Breast epithelium (tissue), 4 donors: ENCODE measurements around the gene SLC37A4. TPM values are rescaled to one million over a fixed set of nuclear protein-coding genes. Genes with fewer than 3 reads are reported as not detected.
"Not testable (repeated sequence)": the region's sequence is repeated elsewhere in the genome, so short reads cannot be mapped to it uniquely, and the experiment has no call there.

Experiments used
- DNase-seq, 2 donors: peaks; one replicate each; pipeline ENCODE4 v3.0.0-alpha.2; 2019; ENCODE audit warnings: low spot score in 2 of 2
- H3K27ac ChIP-seq, 2 donors: fragments of 200-600 bp; sonication (generic) in 1 of 2; one replicate each; pipeline ENCODE4 v1.5.1; 2016 to 2019; ENCODE audit warnings: mild to moderate bottlenecking in 1 of 2
- H3K27me3 ChIP-seq, 2 donors: fragments of 200-600 bp; sonication (generic) in 1 of 2; one replicate each; pipeline versions ENCODE4 v1.5.1 to v1.6.0; 2017 to 2019; ENCODE audit warnings: control low read depth in 1 of 2, mild to moderate bottlenecking in 1 of 2
- H3K36me3 ChIP-seq: fragments of 200-600 bp; one replicate; pipeline ENCODE4 v1.5.1; 2019
- H3K4me1 ChIP-seq, 2 donors: fragments of 200-600 bp; sonication (generic); one replicate each; pipeline ENCODE4 v1.5.1; 2016 to 2019; ENCODE audit warnings: control low read depth in 1 of 2
- H3K4me3 ChIP-seq, 3 donors: fragments of 200-600 bp; sonication (generic); 1 replicate in 2 of 3; 2 replicates in 1 of 3; pipeline ENCODE4 v1.5.1; 2016 to 2019; ENCODE audit warnings: mild to moderate bottlenecking in 3 of 3, moderate library complexity in 2 of 3
- H3K9me3 ChIP-seq, 2 donors: fragments of 200-600 bp; sonication (generic) in 1 of 2; one replicate each; pipeline ENCODE4 v1.5.1; 2016 to 2019; ENCODE audit warnings: control low read depth in 1 of 2
- POLR2A ChIP-seq: fragments of 450-650 bp; IDR thresholded peaks from one replicate; pipeline ENCODE4 v1.6.1; 2016; ENCODE audit warnings: antibody characterized with exemption, mild to moderate bottlenecking, moderate library complexity
- POLR2AphosphoS5 ChIP-seq, 3 donors: sonication (generic); formaldehyde crosslinking; IDR thresholded peaks; one replicate each; pipeline ENCODE4 v1.6.1; 2017; ENCODE audit warnings: antibody characterized with exemption in 3 of 3
- intact Hi-C: fragments of 100-400 bp; cut with DNase I; formaldehyde crosslinking; loops from one replicate; pipeline ENCODE4 v1.15.1; 2023; ENCODE audit warnings: low total_unique reads
- total RNA-seq, 3 donors: library from RNA; depleted of rRNA; stranded (reverse); fragments of >200 nt; gene quantifications; one replicate each; pipeline ENCODE4 v1.1.0, GENCODE V29; 2016
- TF ChIP-seq, protein P1 (sequence below), 3 donors: fragments of 450-650 bp; IDR thresholded peaks; one replicate each; pipeline ENCODE4 v1.5.1; 2016 to 2017; ENCODE audit warnings: antibody characterized with exemption in 3 of 3, mild to moderate bottlenecking in 3 of 3, moderate library complexity in 3 of 3

SLC37A4 gene
- total RNA-seq, 3 donors from 2014 or later: 21.8 to 25.9 (median 25.3) TPM

DNA sequence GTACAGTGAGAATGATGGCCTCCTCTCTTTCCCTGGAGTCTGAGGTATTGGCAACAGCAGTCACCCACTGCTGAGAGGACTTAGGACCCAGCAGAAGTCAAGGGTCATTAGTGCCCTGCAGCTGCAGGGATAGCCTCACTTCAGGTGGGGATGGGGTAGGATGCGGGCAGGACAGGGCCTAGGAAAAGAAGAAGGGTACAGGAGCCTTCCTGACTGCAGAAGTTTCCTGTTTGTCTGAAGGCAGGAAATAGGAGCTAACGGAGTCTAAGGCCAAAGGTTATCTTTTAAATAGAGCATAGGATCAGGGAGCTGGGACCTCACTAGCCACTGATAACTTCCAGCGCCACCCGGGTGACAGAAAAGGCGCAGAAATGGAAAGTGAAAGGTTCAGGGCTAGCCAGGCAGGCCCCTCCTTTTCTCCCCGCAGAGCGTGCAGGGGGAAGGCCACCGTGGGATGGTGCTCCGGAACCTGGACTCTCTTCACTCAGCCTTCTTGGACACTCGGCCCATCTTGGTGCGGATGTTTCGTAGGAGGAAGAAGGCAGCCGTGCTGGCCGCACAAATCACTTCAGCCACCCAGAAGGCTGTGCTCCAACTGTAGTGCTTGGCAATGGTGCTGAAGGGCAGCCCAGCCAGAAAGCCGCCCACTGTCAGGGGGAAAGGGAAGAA is 6.1 kb downstream of the SLC37A4 start:
- peak overlapping the region; percentile 10 to 67 for H3K27ac ChIP-seq
- no peak for DNase-seq
- H3K9me3 ChIP-seq: no peaks in the 10 kb centered on the region
- H3K36me3 ChIP-seq: no peaks in the 10 kb centered on the region
- H3K4me3 ChIP-seq: peak overlapping the region in 2 of 3 donors; percentile 13 to 18
- intact Hi-C loops: no loop called here
- no peaks in the 10 kb centered on the region for H3K27me3 ChIP-seq
- TF ChIP-seq POLR2AphosphoS5 (IDR thresholded peaks at IDR 0.05): no peak
- no peak for TF ChIP-seq POLR2A
- TF ChIP-seq, protein P1, sequence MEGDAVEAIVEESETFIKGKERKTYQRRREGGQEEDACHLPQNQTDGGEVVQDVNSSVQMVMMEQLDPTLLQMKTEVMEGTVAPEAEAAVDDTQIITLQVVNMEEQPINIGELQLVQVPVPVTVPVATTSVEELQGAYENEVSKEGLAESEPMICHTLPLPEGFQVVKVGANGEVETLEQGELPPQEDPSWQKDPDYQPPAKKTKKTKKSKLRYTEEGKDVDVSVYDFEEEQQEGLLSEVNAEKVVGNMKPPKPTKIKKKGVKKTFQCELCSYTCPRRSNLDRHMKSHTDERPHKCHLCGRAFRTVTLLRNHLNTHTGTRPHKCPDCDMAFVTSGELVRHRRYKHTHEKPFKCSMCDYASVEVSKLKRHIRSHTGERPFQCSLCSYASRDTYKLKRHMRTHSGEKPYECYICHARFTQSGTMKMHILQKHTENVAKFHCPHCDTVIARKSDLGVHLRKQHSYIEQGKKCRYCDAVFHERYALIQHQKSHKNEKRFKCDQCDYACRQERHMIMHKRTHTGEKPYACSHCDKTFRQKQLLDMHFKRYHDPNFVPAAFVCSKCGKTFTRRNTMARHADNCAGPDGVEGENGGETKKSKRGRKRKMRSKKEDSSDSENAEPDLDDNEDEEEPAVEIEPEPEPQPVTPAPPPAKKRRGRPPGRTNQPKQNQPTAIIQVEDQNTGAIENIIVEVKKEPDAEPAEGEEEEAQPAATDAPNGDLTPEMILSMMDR (IDR thresholded peaks at IDR 0.05): no peak
- peaks cover 4 to 31% of the 10 kb centered on the region in 2 donors for H3K4me1 ChIP-seq

GRCh38 chr11:119023741-119024140 is 6.9 kb downstream of the SLC37A4 start:
- intact Hi-C loops: no loop called here
- no peaks in the 10 kb centered on the region for H3K9me3 ChIP-seq
- H3K4me1 ChIP-seq: peaks cover 4 to 23% of the 10 kb centered on the region in 2 donors
- no peaks in the 10 kb centered on the region for H3K27me3 ChIP-seq
- TF ChIP-seq, protein P1 (IDR thresholded peaks at IDR 0.05): no peak
- no peak for TF ChIP-seq POLR2A
- TF ChIP-seq POLR2AphosphoS5 (IDR thresholded peaks at IDR 0.05): no peak
- no peaks in the 10 kb centered on the region for H3K36me3 ChIP-seq
- DNase-seq: no peak
- H3K4me3 ChIP-seq: no peak overlapping the region
- H3K27ac ChIP-seq: peak overlapping the region in 1 of 2 donors; percentile 67

DNA sequence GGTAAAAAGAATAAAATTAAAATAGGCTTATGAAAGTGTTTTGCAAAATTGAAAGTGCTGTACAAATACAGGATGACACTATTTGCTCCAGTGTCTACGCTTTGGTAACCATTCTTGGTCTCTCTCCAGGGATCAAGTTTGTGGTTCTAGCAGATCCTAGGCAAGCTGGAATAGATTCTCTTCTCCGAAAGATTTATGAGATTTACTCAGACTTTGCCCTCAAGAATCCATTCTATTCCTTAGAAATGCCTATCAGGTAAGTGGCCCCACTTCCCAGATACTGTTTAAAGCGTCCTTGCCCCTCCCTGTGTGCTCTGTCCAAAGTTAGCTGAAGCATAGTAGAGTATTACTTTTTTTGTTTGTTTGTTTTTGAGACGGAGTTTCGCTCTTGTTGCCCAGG is 9.0 kb downstream of the SLC37A4 start:
- TF ChIP-seq, protein P1 (IDR thresholded peaks at IDR 0.05): no peak
- H3K27ac ChIP-seq: no peak overlapping the region
- H3K9me3 ChIP-seq: no peaks in the 10 kb centered on the region
- H3K36me3 ChIP-seq: no peaks in the 10 kb centered on the region
- H3K27me3 ChIP-seq: no peaks in the 10 kb centered on the region
- intact Hi-C loops: no loop called here
- no peak overlapping the region for H3K4me3 ChIP-seq
- peaks cover 4 to 17% of the 10 kb centered on the region in 2 donors for H3K4me1 ChIP-seq
- no peak for DNase-seq

- intact Hi-C loops: no loop called here
- Histone ChIP-seq H3K36me3 (no peaks in the 10 kb centered on the region), H3K4me1 (peaks cover 4 to 17% of the 10 kb centered on the region in 2 donors), H3K4me3 (peak overlapping the region; percentile 73 to 98 (median 89)), H3K9me3 (no peaks in the 10 kb centered on the region), H3K27ac (no peak overlapping the region), H3K27me3 (no peaks in the 10 kb centered on the region)
- DNase-seq: no peak
- TF ChIP-seq, protein P1 (IDR thresholded peaks at IDR 0.05): no peak
- no peak for TF ChIP-seq POLR2AphosphoS5 (IDR thresholded peaks at IDR 0.05)
- TF ChIP-seq POLR2A: no peak
These were observed 10.7 kb downstream of the SLC37A4 start for GRCh38 chr11:119019996-119020395.

DNA sequence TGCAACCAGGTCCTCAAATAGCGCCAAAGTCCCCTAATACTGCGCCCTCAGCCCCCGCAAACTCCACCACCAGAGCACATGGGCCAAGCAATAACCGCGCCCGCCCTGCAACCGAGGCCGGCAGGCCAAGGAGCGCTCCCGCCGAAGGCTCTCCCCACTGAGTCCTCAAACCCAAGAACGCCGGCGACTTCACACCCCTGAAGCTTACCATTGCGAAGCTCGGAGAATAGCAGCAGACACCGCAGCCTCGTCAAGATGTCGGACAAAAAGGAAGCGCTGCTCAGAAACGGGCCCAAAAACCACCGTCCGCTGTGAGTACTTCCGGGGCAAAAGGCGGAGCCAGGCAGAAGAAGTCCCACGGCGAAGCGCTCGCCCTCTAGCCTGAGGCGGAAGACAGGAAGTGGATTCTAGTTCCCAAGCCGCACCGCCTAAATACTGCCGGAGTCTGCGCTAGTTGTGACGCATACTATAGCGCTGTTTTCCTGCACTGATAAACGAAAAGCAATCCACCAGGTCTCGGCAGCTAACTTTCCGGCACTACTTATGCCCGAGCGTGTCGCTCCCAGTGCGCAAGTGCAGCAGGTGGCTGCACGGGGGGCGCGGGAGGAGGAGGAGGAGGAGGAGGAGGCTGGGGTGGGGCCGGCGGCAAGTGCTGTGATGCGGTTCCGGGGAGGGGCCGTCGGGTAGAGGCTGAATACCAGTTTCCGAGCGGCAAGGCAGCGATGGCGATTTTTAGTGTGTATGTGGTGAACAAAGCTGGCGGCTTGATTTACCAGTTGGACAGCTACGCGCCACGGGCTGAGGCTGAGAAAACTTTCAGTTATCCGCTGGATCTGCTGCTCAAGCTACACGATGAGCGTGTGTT is 12.4 kb downstream of the SLC37A4 start, which contains the start of the genes RPS25 and TRAPPC4:
TSS of gene RPS25 (minus strand) at position 270 of the 865 bp plus-strand sequence. CDS start at position 211, 59 bp downstream.
TSS of gene TRAPPC4 (plus strand) at position 693 of the 865 bp plus-strand sequence. CDS start at position 723, 30 bp downstream.
- Histone ChIP-seq H3K36me3 (peaks cover 3% of the 10 kb centered on the region), H3K9me3 (no peaks in the 10 kb centered on the region), H3K4me1 (peaks cover 4 to 17% of the 10 kb centered on the region in 2 donors), H3K27ac (peak within 1 kb of the TSS; percentile 94 to 97), H3K4me3 (peak within 1 kb of the TSS; percentile 73 to 98 (median 89)), H3K27me3 (no peaks in the 10 kb centered on the region)
- TF ChIP-seq POLR2AphosphoS5 (IDR thresholded peaks at IDR 0.05) (peak; percentile 83 to 93 (median 89)), POLR2A (peak; percentile 38)
- TF ChIP-seq, protein P1 (IDR thresholded peaks at IDR 0.05): peak in 1 of 3 donors; percentile 6
- intact Hi-C loops: no loop called here
- DNase-seq: peak; percentile 93 to 94

DNA sequence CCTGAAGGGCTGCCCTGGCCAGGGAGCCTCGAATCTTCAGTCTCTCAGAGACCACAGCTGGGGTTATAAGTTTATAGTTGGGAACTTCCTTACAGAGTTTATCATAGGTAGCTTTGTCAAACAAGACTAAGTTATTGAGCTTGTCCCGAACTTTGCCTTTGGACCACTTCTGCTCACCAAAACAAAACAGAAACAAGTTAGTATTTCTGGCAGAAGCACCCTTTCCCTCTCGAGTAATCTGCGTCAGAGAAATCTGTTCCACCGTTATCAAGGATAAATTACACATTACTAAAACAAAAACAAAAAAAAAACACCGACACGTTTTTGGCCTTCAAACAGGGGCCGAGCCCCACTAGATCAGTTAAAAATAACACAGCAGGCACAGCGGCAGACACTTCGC is 13.3 kb downstream of the SLC37A4 start:
- intact Hi-C loops, DNase-seq, H3K9me3 ChIP-seq, H3K27me3 ChIP-seq, H3K36me3 ChIP-seq: not testable (repeated sequence)
- H3K27ac ChIP-seq: peak overlapping the region; percentile 94 to 97
- H3K4me1 ChIP-seq: peaks cover 4 to 17% of the 10 kb centered on the region in 2 donors
- peak overlapping the region; percentile 73 to 98 (median 89) for H3K4me3 ChIP-seq
